Mesothelial cell of epicardium (in vitro differentiated cells): ENCODE results near the gene HNRNPM. TPM values are rescaled to one million over a fixed set of nuclear protein-coding genes. Genes with fewer than 3 reads are reported as not detected.

Experiments used
- DNase-seq, 2 experiments: peaks; one replicate each; pipeline ENCODE4 v3.0.0; 2021; ENCODE audit warnings: low spot score in 2 of 2; ENCODE audit not compliant: unreplicated experiment in 2 of 2
- H3K27ac Mint-ChIP-seq: 2 replicates; pipeline ENCODE4 v1.8.0; 2021; ENCODE audit warnings: mixed read lengths
- H3K27me3 Mint-ChIP-seq: 2 replicates; pipeline ENCODE4 v1.8.0; 2021; ENCODE audit warnings: low read depth, mixed read lengths
- H3K36me3 Mint-ChIP-seq: 2 replicates; pipeline ENCODE4 v1.8.0; 2021; ENCODE audit warnings: mixed read lengths
- H3K4me1 Mint-ChIP-seq: 2 replicates; pipeline ENCODE4 v1.8.0; 2021; ENCODE audit warnings: mixed read lengths
- H3K4me3 Mint-ChIP-seq: 2 replicates; pipeline ENCODE4 v1.8.0; 2021; ENCODE audit warnings: mild to moderate bottlenecking, moderate library complexity, mixed read lengths
- H3K9me3 Mint-ChIP-seq: 2 replicates; pipeline ENCODE4 v1.8.0; 2021; ENCODE audit warnings: mixed read lengths
- total RNA-seq: library from RNA; stranded (reverse); gene quantifications from 3 replicates; pipeline ENCODE4 v1.2.1, GENCODE V29; 2021
- TF ChIP-seq, protein P1 (sequence below): fragments of 200-600 bp; sonication (generic); IDR thresholded peaks from one replicate; pipeline ENCODE4 v1.5.0; 2021; ENCODE audit warnings: antibody characterized with exemption; ENCODE audit not compliant: unreplicated experiment

The HNRNPM gene
- total RNA-seq, 1 donor from 2014 or later: 249 TPM

DNA sequence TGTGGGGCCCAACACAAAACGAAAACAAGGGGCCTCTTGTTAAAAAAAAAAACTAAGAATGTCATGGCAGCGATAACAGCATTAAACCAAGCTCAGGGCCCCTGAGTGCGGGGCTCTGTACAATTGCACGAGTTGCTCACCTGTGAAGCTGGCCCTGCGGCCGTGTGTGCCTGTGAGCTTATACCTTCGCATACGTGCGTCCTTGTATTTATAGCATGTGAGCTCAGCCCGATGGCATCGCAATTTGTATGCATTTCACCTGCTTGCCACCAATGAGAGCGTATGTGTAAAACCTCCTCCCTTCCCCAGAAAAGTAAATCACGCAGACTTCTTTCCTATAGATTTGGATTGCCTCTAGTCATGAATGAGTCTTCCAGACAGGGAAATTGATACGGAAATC, 17.1 kb downstream of the HNRNPM start:
- no peaks in the 10 kb centered on the region for H3K27me3 Mint-ChIP-seq
- no peak overlapping the region for H3K4me3 Mint-ChIP-seq
- TF ChIP-seq, protein P1, sequence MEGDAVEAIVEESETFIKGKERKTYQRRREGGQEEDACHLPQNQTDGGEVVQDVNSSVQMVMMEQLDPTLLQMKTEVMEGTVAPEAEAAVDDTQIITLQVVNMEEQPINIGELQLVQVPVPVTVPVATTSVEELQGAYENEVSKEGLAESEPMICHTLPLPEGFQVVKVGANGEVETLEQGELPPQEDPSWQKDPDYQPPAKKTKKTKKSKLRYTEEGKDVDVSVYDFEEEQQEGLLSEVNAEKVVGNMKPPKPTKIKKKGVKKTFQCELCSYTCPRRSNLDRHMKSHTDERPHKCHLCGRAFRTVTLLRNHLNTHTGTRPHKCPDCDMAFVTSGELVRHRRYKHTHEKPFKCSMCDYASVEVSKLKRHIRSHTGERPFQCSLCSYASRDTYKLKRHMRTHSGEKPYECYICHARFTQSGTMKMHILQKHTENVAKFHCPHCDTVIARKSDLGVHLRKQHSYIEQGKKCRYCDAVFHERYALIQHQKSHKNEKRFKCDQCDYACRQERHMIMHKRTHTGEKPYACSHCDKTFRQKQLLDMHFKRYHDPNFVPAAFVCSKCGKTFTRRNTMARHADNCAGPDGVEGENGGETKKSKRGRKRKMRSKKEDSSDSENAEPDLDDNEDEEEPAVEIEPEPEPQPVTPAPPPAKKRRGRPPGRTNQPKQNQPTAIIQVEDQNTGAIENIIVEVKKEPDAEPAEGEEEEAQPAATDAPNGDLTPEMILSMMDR: no peak
- H3K27ac Mint-ChIP-seq: peak overlapping the region; percentile 78
- H3K9me3 Mint-ChIP-seq: no peaks in the 10 kb centered on the region
- no peak for DNase-seq
- H3K4me1 Mint-ChIP-seq: peaks cover 62% of the 10 kb centered on the region
- peaks cover 24% of the 10 kb centered on the region for H3K36me3 Mint-ChIP-seq

DNA sequence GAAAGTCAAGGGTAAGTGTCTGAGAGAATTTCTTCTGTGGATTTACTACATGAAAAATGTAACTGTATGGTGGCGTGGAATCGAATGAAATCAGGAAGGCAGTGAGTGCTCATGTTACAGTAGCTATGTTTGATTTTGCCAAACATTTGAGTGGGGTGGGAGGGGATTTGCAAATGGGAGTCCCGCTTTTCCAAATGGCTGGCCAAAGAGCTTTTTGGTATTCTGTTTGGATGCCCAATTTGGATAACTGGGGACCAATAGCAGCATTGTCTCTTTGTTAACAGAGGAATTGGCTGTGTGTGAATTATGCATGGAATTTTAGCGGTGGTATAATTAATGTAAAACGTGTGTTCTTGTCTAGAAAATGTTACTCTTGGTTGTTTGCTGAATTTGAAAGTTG, 17.8 kb downstream of the HNRNPM start:
- DNase-seq: no peak
- no peak overlapping the region for H3K4me3 Mint-ChIP-seq
- TF ChIP-seq, protein P1: no peak
- no peaks in the 10 kb centered on the region for H3K27me3 Mint-ChIP-seq
- peaks cover 30% of the 10 kb centered on the region for H3K36me3 Mint-ChIP-seq
- H3K9me3 Mint-ChIP-seq: no peaks in the 10 kb centered on the region
- peak overlapping the region; percentile 78 for H3K27ac Mint-ChIP-seq
- peaks cover 56% of the 10 kb centered on the region for H3K4me1 Mint-ChIP-seq

DNA sequence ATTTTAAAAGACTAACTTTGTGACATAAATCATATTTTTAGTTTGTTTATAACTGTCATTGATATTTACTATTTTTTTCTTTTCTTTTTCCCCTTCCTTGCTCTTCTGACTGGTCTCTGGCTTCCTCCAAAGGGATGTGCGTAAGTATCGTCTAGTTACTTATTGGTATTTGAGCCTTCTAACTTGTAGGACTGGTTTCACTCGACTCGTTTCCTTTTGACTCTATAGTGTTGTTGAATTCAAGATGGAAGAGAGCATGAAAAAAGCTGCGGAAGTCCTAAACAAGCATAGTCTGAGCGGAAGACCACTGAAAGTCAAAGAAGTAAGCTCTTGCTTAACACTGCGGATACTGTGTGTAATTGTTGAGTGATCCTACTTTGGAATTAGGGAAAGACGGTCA, 18.6 kb downstream of the HNRNPM start:
- Mint-ChIP-seq H3K36me3 (peaks cover 36% of the 10 kb centered on the region), H3K9me3 (no peaks in the 10 kb centered on the region), H3K4me1 (peaks cover 48% of the 10 kb centered on the region), H3K27me3 (no peaks in the 10 kb centered on the region), H3K4me3 (no peak overlapping the region), H3K27ac (peak overlapping the region; percentile 54)
- TF ChIP-seq, protein P1: no peak
- no peak for DNase-seq

DNA sequence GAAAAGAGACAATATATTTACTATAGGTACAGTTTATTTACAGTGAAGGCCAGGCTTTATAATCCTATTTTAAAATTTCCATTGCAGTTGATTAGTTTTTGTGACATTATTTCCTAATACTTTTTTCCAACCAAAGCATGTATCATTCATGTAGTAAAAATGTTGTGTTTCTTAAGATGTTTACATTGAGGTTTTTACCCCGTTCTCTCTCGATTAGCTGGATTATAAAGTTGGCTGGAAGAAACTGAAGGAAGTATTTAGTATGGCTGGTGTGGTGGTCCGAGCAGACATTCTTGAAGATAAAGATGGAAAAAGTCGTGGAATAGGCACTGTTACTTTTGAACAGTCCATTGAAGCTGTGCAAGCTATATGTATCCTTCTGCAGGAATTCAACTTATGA, 21.2 kb downstream of the HNRNPM start:
- Mint-ChIP-seq H3K4me1 (peaks cover 28% of the 10 kb centered on the region), H3K27ac (no peak overlapping the region), H3K27me3 (no peaks in the 10 kb centered on the region), H3K36me3 (peaks cover 57% of the 10 kb centered on the region), H3K4me3 (no peak overlapping the region), H3K9me3 (no peaks in the 10 kb centered on the region)
- no peak for DNase-seq
- TF ChIP-seq, protein P1: no peak

DNA sequence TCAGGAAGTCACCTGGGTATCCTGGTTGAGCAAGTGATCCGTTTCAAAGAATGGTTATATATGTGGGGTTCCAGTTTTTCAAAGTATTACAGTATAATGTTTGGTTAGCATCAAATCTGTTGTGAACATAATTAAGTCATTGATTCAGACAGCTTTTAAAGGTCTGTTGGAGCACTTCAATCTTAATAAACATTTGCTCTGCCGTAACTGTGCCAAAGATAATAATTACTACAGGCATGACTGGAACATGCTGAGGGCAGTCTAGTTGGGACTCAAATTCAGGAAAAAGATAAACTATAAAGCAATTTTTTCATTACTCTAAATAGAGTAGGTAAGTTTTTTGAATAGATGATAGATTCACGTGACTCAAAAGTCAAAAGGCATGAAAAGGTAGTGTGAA, 23.3 kb downstream of the HNRNPM start:
- TF ChIP-seq, protein P1: no peak
- H3K36me3 Mint-ChIP-seq: peaks cover 63% of the 10 kb centered on the region

More for the DNA sequence above, 23.3 kb downstream of the HNRNPM start:
- no peaks in the 10 kb centered on the region for H3K27me3 Mint-ChIP-seq
- no peak overlapping the region for H3K4me3 Mint-ChIP-seq
- no peak for DNase-seq
- no peaks in the 10 kb centered on the region for H3K9me3 Mint-ChIP-seq
- peaks cover 10% of the 10 kb centered on the region for H3K4me1 Mint-ChIP-seq
- no peak overlapping the region for H3K27ac Mint-ChIP-seq
